ENCODE results near the gene SOX6.

DNA sequence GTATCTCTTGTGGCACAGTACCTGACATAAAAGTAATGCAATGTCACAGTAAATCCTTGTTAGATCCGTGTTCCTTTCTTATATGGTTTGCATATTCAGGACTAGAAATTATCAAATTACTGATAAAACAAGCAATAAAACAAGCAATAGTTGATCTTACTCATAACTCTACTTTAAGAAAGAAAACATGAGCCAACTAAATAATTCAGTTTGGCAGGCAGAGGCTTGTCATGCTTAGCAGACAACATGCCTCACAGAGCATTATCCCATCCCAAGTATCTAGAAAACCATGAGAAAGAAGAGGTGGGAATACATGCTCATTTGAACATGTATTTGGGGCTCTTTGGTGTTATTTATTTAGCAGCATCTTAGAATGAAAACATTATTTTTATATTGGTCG is 241.9 kb downstream of the SOX6 start:
- TF ChIP-seq, protein P1, sequence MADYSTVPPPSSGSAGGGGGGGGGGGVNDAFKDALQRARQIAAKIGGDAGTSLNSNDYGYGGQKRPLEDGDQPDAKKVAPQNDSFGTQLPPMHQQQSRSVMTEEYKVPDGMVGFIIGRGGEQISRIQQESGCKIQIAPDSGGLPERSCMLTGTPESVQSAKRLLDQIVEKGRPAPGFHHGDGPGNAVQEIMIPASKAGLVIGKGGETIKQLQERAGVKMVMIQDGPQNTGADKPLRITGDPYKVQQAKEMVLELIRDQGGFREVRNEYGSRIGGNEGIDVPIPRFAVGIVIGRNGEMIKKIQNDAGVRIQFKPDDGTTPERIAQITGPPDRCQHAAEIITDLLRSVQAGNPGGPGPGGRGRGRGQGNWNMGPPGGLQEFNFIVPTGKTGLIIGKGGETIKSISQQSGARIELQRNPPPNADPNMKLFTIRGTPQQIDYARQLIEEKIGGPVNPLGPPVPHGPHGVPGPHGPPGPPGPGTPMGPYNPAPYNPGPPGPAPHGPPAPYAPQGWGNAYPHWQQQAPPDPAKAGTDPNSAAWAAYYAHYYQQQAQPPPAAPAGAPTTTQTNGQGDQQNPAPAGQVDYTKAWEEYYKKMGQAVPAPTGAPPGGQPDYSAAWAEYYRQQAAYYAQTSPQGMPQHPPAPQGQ (CRISPR knock-in tag; IDR thresholded peaks at IDR 0.05; ENCODE audit: borderline replicate concordance), result no peak
- TF ChIP-seq SMAD3 (CRISPR knock-in tag; IDR thresholded peaks at IDR 0.05), result no peak
- TF ChIP-seq CTCF (CRISPR knock-in tag; IDR thresholded peaks at IDR 0.05), result no peak
- no peak for TF ChIP-seq ATAD3A (CRISPR knock-in tag; IDR thresholded peaks at IDR 0.05)
- TF ChIP-seq FOXK2 (IDR thresholded peaks at IDR 0.05), result no peak
- no peak for TF ChIP-seq ZBTB42 (CRISPR knock-in tag; IDR thresholded peaks at IDR 0.05)
- no peak for TF ChIP-seq PCBP2 (optimal IDR thresholded peaks at IDR 0.05; ENCODE audit: low read depth, low read length, poor library complexity, severe bottlenecking)
- TF ChIP-seq, protein P2, sequence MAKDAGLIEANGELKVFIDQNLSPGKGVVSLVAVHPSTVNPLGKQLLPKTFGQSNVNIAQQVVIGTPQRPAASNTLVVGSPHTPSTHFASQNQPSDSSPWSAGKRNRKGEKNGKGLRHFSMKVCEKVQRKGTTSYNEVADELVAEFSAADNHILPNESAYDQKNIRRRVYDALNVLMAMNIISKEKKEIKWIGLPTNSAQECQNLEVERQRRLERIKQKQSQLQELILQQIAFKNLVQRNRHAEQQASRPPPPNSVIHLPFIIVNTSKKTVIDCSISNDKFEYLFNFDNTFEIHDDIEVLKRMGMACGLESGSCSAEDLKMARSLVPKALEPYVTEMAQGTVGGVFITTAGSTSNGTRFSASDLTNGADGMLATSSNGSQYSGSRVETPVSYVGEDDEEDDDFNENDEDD (CRISPR knock-in tag; IDR thresholded peaks at IDR 0.05; ENCODE audit: borderline replicate concordance), result no peak
